MCF 10A (cell line): ENCODE measurements around the gene PLA2G6. TPM values are rescaled to one million over a fixed set of nuclear protein-coding genes. Genes with fewer than 3 reads are reported as not detected.

Experiments used
- BruUV-seq: library from RNA; stranded (reverse); fragments of 400-500 nt; replicated peaks from 2 replicates; lab custom pipeline; 2021; lab: Mats Ljungman, UMichigan
- CTCF ChIA-PET: fragments of 300-600 bp; sonication (Branson Sonifier 250); formaldehyde crosslinking; extraction: SDS; loops from one replicate; lab custom pipeline; 2021; ENCODE audit warnings: antibody characterized with exemption, inconsistent platforms; lab: Yijun Ruan, JAX
- POLR2A ChIA-PET: fragments of 300-600, 350-650 bp; sonication (Branson Sonifier 250); formaldehyde crosslinking; extraction: SDS; loops from one replicate; lab custom pipeline; 2020; ENCODE audit warnings: antibody characterized with exemption, inconsistent platforms; lab: Yijun Ruan, JAX
- DNase-seq: peaks from one replicate; pipeline ENCODE4 v3.0.0-alpha.2; 2018; ENCODE audit not compliant: unreplicated experiment
- H3K27ac Mint-ChIP-seq: one replicate; pipeline ENCODE4 v1.8.0; 2022; ENCODE audit warnings: mild to moderate bottlenecking, low read depth, mixed read lengths; ENCODE audit not compliant: unreplicated experiment
- H3K27me3 Mint-ChIP-seq: one replicate; pipeline ENCODE4 v1.8.0; 2022; ENCODE audit warnings: mixed read lengths; ENCODE audit not compliant: insufficient read depth, unreplicated experiment
- H3K36me3 Mint-ChIP-seq: one replicate; pipeline ENCODE4 v1.8.0; 2022; ENCODE audit warnings: mild to moderate bottlenecking, moderate library complexity, mixed read lengths; ENCODE audit not compliant: insufficient read depth, unreplicated experiment
- H3K4me1 Mint-ChIP-seq: one replicate; pipeline ENCODE4 v1.8.0; 2022; ENCODE audit warnings: mixed read lengths; ENCODE audit not compliant: insufficient read depth, unreplicated experiment
- H3K4me3 Mint-ChIP-seq: one replicate; pipeline ENCODE4 v1.8.0; 2022; ENCODE audit warnings: mild to moderate bottlenecking, moderate library complexity, mixed read lengths; ENCODE audit not compliant: unreplicated experiment
- H3K9me3 Mint-ChIP-seq: one replicate; pipeline ENCODE4 v1.8.0; 2022; ENCODE audit warnings: mixed read lengths; ENCODE audit not compliant: unreplicated experiment
- CTCF ChIP-seq: fragments of 200-600 bp; IDR thresholded peaks from one replicate; pipeline ENCODE4 v1.8.0; 2022; ENCODE audit warnings: antibody characterized with exemption, mild to moderate bottlenecking; ENCODE audit not compliant: unreplicated experiment
- intact Hi-C: fragments of 100-400 bp; cut with micrococcal nuclease; formaldehyde crosslinking; loops from 2 replicates; pipeline ENCODE4 v1.14.1; 2022
- total RNA-seq: library from RNA; stranded (reverse); gene quantifications from 2 replicates; pipeline ENCODE4 v1.2.3, GENCODE V29; 2022

The PLA2G6 gene
- total RNA-seq, 1 experiment from 2014 or later: 37.5 TPM

GRCh38 chr22:38191731-38192474 is 10.3 kb upstream of the PLA2G6 start:
- no peak for DNase-seq
- no peaks in the 10 kb centered on the region for H3K9me3 Mint-ChIP-seq

GRCh38 chr22:38191055-38191454 is 9.4 kb upstream of the PLA2G6 start:
- intact Hi-C loops: no loop called here
- no TSS peak for BruUV-seq
- ChIA-PET CTCF (no interaction called here), POLR2A (interaction anchor here (1.1 kb wide), 2 partner anchors 9 to 11 kb away, joined by 3 to 7 read pairs; partner anchors contain the start of genes MAFF and PLA2G6)
- no peaks in the 10 kb centered on the region for H3K36me3 Mint-ChIP-seq
- peaks cover 21% of the 10 kb centered on the region for H3K4me1 Mint-ChIP-seq
- no peak for DNase-seq
- no peaks in the 10 kb centered on the region for H3K27me3 Mint-ChIP-seq
- no peak overlapping the region for H3K27ac Mint-ChIP-seq
- no peaks in the 10 kb centered on the region for H3K9me3 Mint-ChIP-seq
- TF ChIP-seq CTCF: no peak
- no peak overlapping the region for H3K4me3 Mint-ChIP-seq

More at GRCh38 chr22:38191731-38192474, 10.3 kb upstream of the PLA2G6 start:
- TF ChIP-seq CTCF: no peak
- H3K36me3 Mint-ChIP-seq: no peaks in the 10 kb centered on the region
- intact Hi-C loops: no loop called here
- BruUV-seq: no TSS peak
- no peak overlapping the region for H3K4me3 Mint-ChIP-seq
- H3K27me3 Mint-ChIP-seq: no peaks in the 10 kb centered on the region
- ChIA-PET CTCF (interaction anchor here (0.6 to 0.7 kb wide), 2 partner anchors 13 to 126 kb away, joined by 3 read pairs; no protein-coding TSS in a partner anchor), POLR2A (interaction anchor here (0.7 to 1.6 kb wide), 7 partner anchors 9 to 508 kb away, joined by 3 to 10 read pairs (median 3); partner anchors contain the start of genes MAFF and PLA2G6)
- H3K27ac Mint-ChIP-seq: no peak overlapping the region
- peaks cover 20% of the 10 kb centered on the region for H3K4me1 Mint-ChIP-seq

GRCh38 chr22:38190581-38190980 is 9.0 kb upstream of the PLA2G6 start:
- Mint-ChIP-seq H3K27me3 (no peaks in the 10 kb centered on the region), H3K9me3 (no peaks in the 10 kb centered on the region), H3K4me1 (peaks cover 21% of the 10 kb centered on the region), H3K4me3 (no peak overlapping the region), H3K36me3 (no peaks in the 10 kb centered on the region), H3K27ac (no peak overlapping the region)
- POLR2A ChIA-PET: interaction anchor here (0.9 to 1.1 kb wide), 3 partner anchors 10 to 12 kb away, joined by 3 to 4 read pairs (median 3); partner anchors contain the start of gene MAFF
- no peak for DNase-seq
- CTCF ChIA-PET: interaction anchor here (0.7 kb wide), 1 partner anchor 373 kb away, joined by 3 read pairs; no protein-coding TSS in a partner anchor
- BruUV-seq: no TSS peak
- no peak for TF ChIP-seq CTCF
- intact Hi-C loops: no loop called here

- H3K9me3 Mint-ChIP-seq: no peaks in the 10 kb centered on the region
- intact Hi-C loops: no loop called here
- TF ChIP-seq CTCF: no peak
- no peak overlapping the region for H3K27ac Mint-ChIP-seq
- no peaks in the 10 kb centered on the region for H3K27me3 Mint-ChIP-seq
- H3K4me1 Mint-ChIP-seq: peaks cover 21% of the 10 kb centered on the region
- no peak overlapping the region for H3K4me3 Mint-ChIP-seq
- BruUV-seq: no TSS peak
- CTCF ChIA-PET: interaction anchor here (0.6 kb wide), 1 partner anchor 517 kb away, joined by 5 read pairs; no protein-coding TSS in a partner anchor
- no peaks in the 10 kb centered on the region for H3K36me3 Mint-ChIP-seq
- POLR2A ChIA-PET: no interaction called here
- DNase-seq: no peak
These were observed 7.5 kb upstream of the PLA2G6 start for GRCh38 chr22:38189104-38189503.
